Uterus (tissue), 2 donors: Measurements from ENCODE around the gene CYP27A1.

Experiments used
- CTCF ChIP-seq, 4 experiments: fragments of 200-600 bp in 2 of 4; fragments of 450-650 bp in 2 of 4; sonication (generic) in 2 of 4; IDR thresholded peaks; one replicate each; pipeline ENCODE4 v1.5.1; 2016 to 2019; ENCODE audit warnings: antibody characterized with exemption in 4 of 4, mild to moderate bottlenecking in 2 of 4, moderate library complexity in 1 of 4
- POLR2A ChIP-seq, 2 donors: fragments of 450-650 bp; IDR thresholded peaks; one replicate each; pipeline ENCODE4 v1.6.1; 2016; ENCODE audit warnings: antibody characterized with exemption in 2 of 2, mild to moderate bottlenecking in 1 of 2, moderate library complexity in 1 of 2

GRCh38 chr2:218732761-218733158 is 49.2 kb upstream of the CYP27A1 start:
- TF ChIP-seq CTCF (IDR thresholded peaks at IDR 0.05) (no peak), POLR2A (IDR thresholded peaks at IDR 0.05) (no peak)
